H9 (cell line): ENCODE data around the gene DECR2. TPM values are rescaled to one million over a fixed set of nuclear protein-coding genes. Genes with fewer than 3 reads are reported as not detected.

Source experiments
- DNase-seq: peaks from one replicate; pipeline ENCODE4 v3.0.0-alpha.2; 2017
- H2AFZ ChIP-seq: one replicate; pipeline ENCODE4 v1.6.1; 2013; ENCODE audit warnings: mild to moderate bottlenecking, low read length, control low read depth, moderate library complexity
- H2AK5ac ChIP-seq: 2 replicates; pipeline ENCODE4 v1.6.1; 2013; ENCODE audit warnings: low read length, control low read depth, mixed read lengths; ENCODE audit not compliant: insufficient read length
- H2BK120ac ChIP-seq: one replicate; pipeline ENCODE4 v1.6.1; 2013; ENCODE audit warnings: low read depth, mild to moderate bottlenecking, low read length, control low read depth, inconsistent platforms; ENCODE audit not compliant: poor library complexity, severe bottlenecking
- H2BK12ac ChIP-seq: 2 replicates; pipeline ENCODE4 v1.6.1; 2013; ENCODE audit warnings: low read length, control low read depth, mixed read lengths, low read depth; ENCODE audit not compliant: insufficient read length
- H2BK15ac ChIP-seq: 2 replicates; pipeline ENCODE4 v1.6.1; 2013; ENCODE audit warnings: low read depth, low read length, control low read depth
- H2BK20ac ChIP-seq: one replicate; pipeline ENCODE4 v1.6.1; 2013; ENCODE audit warnings: low read depth, mild to moderate bottlenecking, low read length, control low read depth, inconsistent platforms; ENCODE audit not compliant: poor library complexity, severe bottlenecking
- H2BK5ac ChIP-seq: 2 replicates; pipeline ENCODE4 v1.6.1; 2013; ENCODE audit warnings: low read length, control low read depth, mixed read lengths; ENCODE audit not compliant: insufficient read length
- H3K14ac ChIP-seq: 2 replicates; pipeline ENCODE4 v1.6.1; 2013; ENCODE audit warnings: low read length, control low read depth; ENCODE audit not compliant: insufficient read depth
- H3K18ac ChIP-seq: 2 replicates; pipeline ENCODE4 v1.6.1; 2013; ENCODE audit warnings: low read depth, mild to moderate bottlenecking, mixed read lengths, low read length, control low read depth; ENCODE audit not compliant: insufficient read length
- H3K23ac ChIP-seq: 2 replicates; pipeline ENCODE4 v1.6.1; 2013; ENCODE audit warnings: low read length, control low read depth, mixed read lengths, low read depth; ENCODE audit not compliant: insufficient read length
- H3K23me2 ChIP-seq: 2 replicates; pipeline ENCODE4 v1.6.1; 2013; ENCODE audit warnings: low read depth, mild to moderate bottlenecking, mixed read lengths, low read length, control low read depth; ENCODE audit not compliant: insufficient read length, poor library complexity, severe bottlenecking
- H3K27ac ChIP-seq: 2 replicates; pipeline ENCODE4 v1.5.1; 2013; ENCODE audit warnings: low read length, control low read depth, mixed read lengths, low read depth; ENCODE audit not compliant: insufficient read length
- H3K27me3 ChIP-seq: 2 replicates; pipeline ENCODE4 v1.6.1; 2013; ENCODE audit warnings: low read length, control low read depth, inconsistent platforms; ENCODE audit not compliant: insufficient read depth
- H3K4ac ChIP-seq: 2 replicates; pipeline ENCODE4 v1.6.1; 2013; ENCODE audit warnings: low read depth, mild to moderate bottlenecking, control low read depth, inconsistent platforms, low read length, moderate library complexity
- H3K4me1 ChIP-seq: 2 replicates; pipeline ENCODE4 v1.6.1; 2013; ENCODE audit warnings: low read length, control low read depth, inconsistent platforms; ENCODE audit not compliant: insufficient read depth
- H3K4me2 ChIP-seq: 2 replicates; pipeline ENCODE4 v1.6.1; 2013; ENCODE audit warnings: low read length, control low read depth, mixed read lengths; ENCODE audit not compliant: insufficient read length, insufficient read depth
- H3K56ac ChIP-seq: 2 replicates; pipeline ENCODE4 v1.6.1; 2013; ENCODE audit warnings: low read depth, mild to moderate bottlenecking, mixed read lengths, low read length, control low read depth; ENCODE audit not compliant: insufficient read length
- H3K79me1 ChIP-seq: 2 replicates; pipeline ENCODE4 v1.6.1; 2013; ENCODE audit warnings: low read depth, mild to moderate bottlenecking, moderate library complexity, low read length, control low read depth, inconsistent platforms; ENCODE audit not compliant: insufficient read depth, poor library complexity, severe bottlenecking
- H3K79me2 ChIP-seq: 2 replicates; pipeline ENCODE4 v1.6.1; 2013; ENCODE audit warnings: low read length, control low read depth, inconsistent platforms; ENCODE audit not compliant: insufficient read depth
- H3K9ac ChIP-seq: 2 replicates; pipeline ENCODE4 v1.6.1; 2013; ENCODE audit warnings: low read length, control low read depth, mixed read lengths; ENCODE audit not compliant: insufficient read length; ENCODE audit errors: extremely low read depth
- H3K9me3 ChIP-seq: one replicate; pipeline ENCODE4 v1.6.1; 2013; ENCODE audit warnings: low read depth, low read length, inconsistent platforms; ENCODE audit not compliant: control insufficient read depth
- H3T11ph ChIP-seq: one replicate; pipeline ENCODE4 v1.6.1; 2013; ENCODE audit warnings: mild to moderate bottlenecking, low read length, control low read depth, inconsistent platforms
- H4K20me1 ChIP-seq: one replicate; pipeline ENCODE4 v1.6.1; 2013; ENCODE audit not compliant: control insufficient read depth, insufficient read length, insufficient read depth
- H4K5ac ChIP-seq: 2 replicates; pipeline ENCODE4 v1.6.1; 2013; ENCODE audit warnings: low read depth, mild to moderate bottlenecking, mixed read lengths, low read length, control low read depth; ENCODE audit not compliant: insufficient read length
- H4K8ac ChIP-seq: replicated peaks from 2 replicates; pipeline ENCODE4 v1.6.1; 2013; ENCODE audit warnings: low read length, control low read depth, mixed read lengths, low read depth; ENCODE audit not compliant: insufficient read length
- H4K91ac ChIP-seq: 2 replicates; pipeline ENCODE4 v1.6.1; 2013; ENCODE audit warnings: low read depth, mild to moderate bottlenecking, moderate library complexity, mixed read lengths, low read length, control low read depth; ENCODE audit not compliant: insufficient read length
- H3K27ac Mint-ChIP-seq, 3 experiments: 2 replicates in 2 of 3; 3 replicates in 1 of 3; pipeline ENCODE4 v1.8.0; 2020 to 2021; ENCODE audit warnings: mixed read lengths in 3 of 3, mild to moderate bottlenecking in 1 of 3, moderate library complexity in 1 of 3
- H3K27me3 Mint-ChIP-seq: 2 replicates; pipeline ENCODE4 v1.8.0; 2021; ENCODE audit warnings: low read depth, mild to moderate bottlenecking, moderate library complexity, mixed read lengths
- H3K36me3 Mint-ChIP-seq, 3 experiments: 2 replicates in 2 of 3; 3 replicates in 1 of 3; pipeline ENCODE4 v1.8.0; 2020 to 2021; ENCODE audit warnings: low read depth in 3 of 3, mixed read lengths in 3 of 3; ENCODE audit not compliant: insufficient read depth in 1 of 3
- H3K4me1 Mint-ChIP-seq, 2 experiments: 2 replicates each; pipeline ENCODE4 v1.8.0; 2020; ENCODE audit warnings: mixed read lengths in 2 of 2
- H3K4me3 Mint-ChIP-seq, 2 experiments: 2 replicates in 1 of 2; 3 replicates in 1 of 2; pipeline ENCODE4 v1.8.0; 2020 to 2021; ENCODE audit warnings: mild to moderate bottlenecking in 2 of 2, mixed read lengths in 2 of 2, moderate library complexity in 1 of 2
- H3K9me3 Mint-ChIP-seq, 2 experiments: 2 replicates in 1 of 2; 3 replicates in 1 of 2; pipeline ENCODE4 v1.8.0; 2020; ENCODE audit warnings: mild to moderate bottlenecking in 2 of 2, mixed read lengths in 2 of 2, moderate library complexity in 1 of 2
- CTCF ChIP-seq: fragments of 200-600 bp; sonication (generic); conservative IDR thresholded peaks from 3 replicates; pipeline ENCODE4 v1.8.0; 2021; ENCODE audit warnings: antibody characterized with exemption, mild to moderate bottlenecking
- WGBS: extraction: QIAGEN DNeasy Blood & Tissue Kit; methylation state at CpG from one replicate; pipeline ENCODE4 v1.1.7; 2013; ENCODE audit warnings: missing lambda C conversion rate, low lambda C conversion rate, mixed read lengths; ENCODE audit not compliant: insufficient read length; ENCODE audit errors: extremely low coverage; 5-methylcytosine and 5-hydroxymethylcytosine counted together
- total RNA-seq: library from RNA; stranded (reverse); gene quantifications from 2 replicates; pipeline ENCODE4 v1.2.1, GENCODE V29; 2021

Gene DECR2
- total RNA-seq, 1 experiment from 2014 or later, result 39.3 TPM

GRCh38 chr16:425740-426114, 24.0 kb downstream of the DECR2 start:
- Mint-ChIP-seq H3K27me3 (peaks cover 58% of the 10 kb centered on the region), H3K9me3 (no peaks in the 10 kb centered on the region; a peak in 1 of 5 replicates), H3K4me1 (peaks cover 17 to 24% of the 10 kb centered on the region in 2 experiments), H3K36me3 (peaks cover 7 to 25% (median 14%) of the 10 kb centered on the region in 3 experiments; a peak in 6 of 7 replicates), H3K4me3 (peak overlapping the region; percentile 68 to 82; a peak in 3 of 5 replicates), H3K27ac (no peak overlapping the region)
- H3K23ac ChIP-seq, result no peak overlapping the region
- H4K20me1 ChIP-seq, result no peaks in the 10 kb centered on the region
- no peak for DNase-seq
- no peaks in the 10 kb centered on the region for H3K4me1 ChIP-seq
- no peak overlapping the region for H3K9ac ChIP-seq
- H2AK5ac ChIP-seq, result no peak overlapping the region
- H3K23me2 ChIP-seq, result peaks cover 18% of the 10 kb centered on the region
- H3K56ac ChIP-seq, result no peak overlapping the region
- H3K4ac ChIP-seq, result no peak overlapping the region
- H3K79me2 ChIP-seq, result peaks cover 5% of the 10 kb centered on the region; the same call in 1 of the 2 replicates
- WGBS, result no CpG with 5 or more reads among the region's 63 CpGs
- no peaks in the 10 kb centered on the region for H3K79me1 ChIP-seq
- peaks cover 16% of the 10 kb centered on the region; the same call in 1 of the 2 replicates for H3K27me3 ChIP-seq
- no peak overlapping the region for H2BK120ac ChIP-seq
- H3K9me3 ChIP-seq, result no peaks in the 10 kb centered on the region
- H3K27ac ChIP-seq, result no peak overlapping the region
- H4K5ac ChIP-seq, result no peak overlapping the region
- H2BK12ac ChIP-seq, result no peak overlapping the region
- no peak overlapping the region for H2BK5ac ChIP-seq
- no peak overlapping the region for H2BK20ac ChIP-seq
- no peak overlapping the region for H4K8ac ChIP-seq
- H3T11ph ChIP-seq, result no peak overlapping the region
- H2AFZ ChIP-seq, result no peak overlapping the region
- H2BK15ac ChIP-seq, result no peak overlapping the region
- TF ChIP-seq CTCF, result no peak
- no peak overlapping the region for H4K91ac ChIP-seq
- no peak overlapping the region for H3K14ac ChIP-seq
- H3K4me2 ChIP-seq, result no peak overlapping the region
- no peak overlapping the region for H3K18ac ChIP-seq
